Muscle of back (tissue), 13 donors: Measurements from ENCODE around the gene GNB1. TPM values are rescaled to one million over a fixed set of nuclear protein-coding genes. Genes with fewer than 3 reads are reported as not detected.
"Not testable (repeated sequence)": the region's sequence is repeated elsewhere in the genome, so short reads cannot be mapped to it uniquely, and the experiment has no call there.

Experiments
- DNase-seq, 3 donors: peaks; one replicate each; pipeline versions ENCODE4 v3.0.0 to v3.0.0-alpha.2; 2013
- long read RNA-seq, 9 donors: transcript quantifications; one replicate each; lab custom pipeline, GENCODE V29; 2026
- polyA plus RNA-seq, 10 donors: library from polyadenylated mRNA; unstranded; fragments of 120-200 nt; gene quantifications; one replicate each; pipeline ENCODE4 v1.2.1, GENCODE V29; 2013; ENCODE audit not compliant: insufficient read length in 10 of 10

GNB1 gene
- 100 to 1,000 TPM; 161 to 221 (median 178) TPM for polyA plus RNA-seq
- long read RNA-seq, donor 1, transcript GNB1-209 (11 exons, 3,145 nt): minor isoform, 7 of 64 reads
- long read RNA-seq, donor 1, transcript GNB1-201 (12 exons, 3,132 nt): major isoform, 23 of 64 reads
- long read RNA-seq, donor 1, partial matches to known transcripts: 31 of 64 reads
- long read RNA-seq, donor 1, other reads (novel, unspliced or antisense): 0 of 64 reads
- long read RNA-seq, donor 2, transcript GNB1-201 (12 exons, 3,132 nt): major isoform, 22 of 36 reads
- long read RNA-seq, donor 2, partial matches to known transcripts: 14 of 36 reads
- long read RNA-seq, donor 2, other reads (novel, unspliced or antisense): 0 of 36 reads
- long read RNA-seq, donor 3: 0 reads
- long read RNA-seq, donor 4, transcript GNB1-201 (12 exons, 3,132 nt): major isoform, 18 of 65 reads
- long read RNA-seq, donor 4, partial matches to known transcripts: 43 of 65 reads
- long read RNA-seq, donor 4, other reads (novel, unspliced or antisense): 0 of 65 reads
- long read RNA-seq, donor 5, transcript GNB1-201 (12 exons, 3,132 nt): major isoform, 49 of 72 reads
- long read RNA-seq, donor 5, transcript GNB1-209 (11 exons, 3,145 nt): minor isoform, 10 of 72 reads
- long read RNA-seq, donor 5, partial matches to known transcripts: 10 of 72 reads
- long read RNA-seq, donor 5, other reads (novel, unspliced or antisense): 0 of 72 reads
- long read RNA-seq, donor 6, transcript GNB1-201 (12 exons, 3,132 nt): major isoform, 24 of 93 reads
- long read RNA-seq, donor 6, transcript GNB1-209 (11 exons, 3,145 nt): minor isoform, 8 of 93 reads
- long read RNA-seq, donor 6, partial matches to known transcripts: 59 of 93 reads
- long read RNA-seq, donor 6, other reads (novel, unspliced or antisense): 0 of 93 reads
- long read RNA-seq, donor 7, transcript GNB1-201 (12 exons, 3,132 nt): major isoform, 15 of 60 reads
- long read RNA-seq, donor 7, partial matches to known transcripts: 41 of 60 reads
- long read RNA-seq, donor 7, other reads (novel, unspliced or antisense): 0 of 60 reads
- long read RNA-seq, donor 8, transcript GNB1-201 (12 exons, 3,132 nt): major isoform, 10 of 53 reads
- long read RNA-seq, donor 8, partial matches to known transcripts: 39 of 53 reads
- long read RNA-seq, donor 8, other reads (novel, unspliced or antisense): 0 of 53 reads
- long read RNA-seq, donor 9, partial matches to known transcripts: 0 of 3 reads
- long read RNA-seq, donor 9, other reads (novel, unspliced or antisense): 0 of 3 reads

GRCh38 chr1:1890506-1891348, at the start of gene GNB1:
Gene GNB1, minus strand, starts transcription at chr1:1891087. Its CDS starts 65,634 bp downstream, at chr1:1825453.
- DNase-seq: peak; percentile 94 to 98 (median 97)

GRCh38 chr1:1940123-1940425, 49.2 kb upstream of the GNB1 start:
- no peak for DNase-seq

GRCh38 chr1:1939296-1940122, 48.6 kb upstream of the GNB1 start:
- DNase-seq: no peak

GRCh38 chr1:1938613-1939295, 47.9 kb upstream of the GNB1 start:
- no peak for DNase-seq

- DNase-seq: no peak
These were observed 47.3 kb upstream of the GNB1 start for GRCh38 chr1:1938276-1938573.

GRCh38 chr1:1937549-1938275, 46.8 kb upstream of the GNB1 start:
- DNase-seq: no peak

GRCh38 chr1:1937061-1937460, 46.2 kb upstream of the GNB1 start:
- no peak for DNase-seq

- not testable (repeated sequence) for DNase-seq
These were observed 44.0 kb upstream of the GNB1 start for GRCh38 chr1:1934848-1935247.

- DNase-seq: peak in 1 of 3 donors; percentile 0
These were observed 39.0 kb upstream of the GNB1 start for GRCh38 chr1:1929639-1930545.

- no peak for DNase-seq
These were observed 38.3 kb upstream of the GNB1 start for GRCh38 chr1:1929102-1929638.

GRCh38 chr1:1928231-1929101, 37.6 kb upstream of the GNB1 start:
- DNase-seq: no peak

GRCh38 chr1:1927751-1928150, 36.9 kb upstream of the GNB1 start:
- no peak for DNase-seq

GRCh38 chr1:1926886-1927660, 36.2 kb upstream of the GNB1 start:
- DNase-seq: no peak

GRCh38 chr1:1926346-1926811, 35.5 kb upstream of the GNB1 start:
- no peak for DNase-seq

GRCh38 chr1:1925437-1926345, 34.8 kb upstream of the GNB1 start:
- no peak for DNase-seq
